COR-L47 (cell line): ENCODE data around the gene CHCHD1.
"Not testable (repeated sequence)": the region's sequence is repeated elsewhere in the genome, so short reads cannot be mapped to it uniquely, and the experiment has no call there.

Source experiments
- DNase-seq: peaks from one replicate; lab custom pipeline; 2025; lab: John Stamatoyannopoulos, UW

The CHCHD1 gene

DNA sequence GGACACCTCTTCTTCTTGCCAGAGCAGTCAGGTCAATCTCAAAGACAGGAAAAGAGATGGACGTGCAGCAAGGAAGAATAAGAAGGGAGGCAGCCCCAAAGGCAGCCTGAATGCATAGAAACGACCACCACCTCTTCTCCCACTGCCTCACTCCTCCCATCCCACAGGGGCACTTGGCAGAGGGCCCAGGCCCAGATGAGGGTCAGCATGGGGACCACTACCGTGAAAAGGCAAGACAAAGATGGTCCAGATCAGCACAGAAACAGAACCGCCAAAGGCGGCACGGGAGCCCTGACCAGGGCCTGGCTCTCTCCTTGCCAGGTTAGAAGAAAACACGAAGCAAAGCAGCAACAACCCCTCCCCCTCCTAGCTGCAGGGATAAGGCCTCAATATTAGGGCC lies 31.5 kb downstream of the CHCHD1 start:
- no peak for DNase-seq

DNA sequence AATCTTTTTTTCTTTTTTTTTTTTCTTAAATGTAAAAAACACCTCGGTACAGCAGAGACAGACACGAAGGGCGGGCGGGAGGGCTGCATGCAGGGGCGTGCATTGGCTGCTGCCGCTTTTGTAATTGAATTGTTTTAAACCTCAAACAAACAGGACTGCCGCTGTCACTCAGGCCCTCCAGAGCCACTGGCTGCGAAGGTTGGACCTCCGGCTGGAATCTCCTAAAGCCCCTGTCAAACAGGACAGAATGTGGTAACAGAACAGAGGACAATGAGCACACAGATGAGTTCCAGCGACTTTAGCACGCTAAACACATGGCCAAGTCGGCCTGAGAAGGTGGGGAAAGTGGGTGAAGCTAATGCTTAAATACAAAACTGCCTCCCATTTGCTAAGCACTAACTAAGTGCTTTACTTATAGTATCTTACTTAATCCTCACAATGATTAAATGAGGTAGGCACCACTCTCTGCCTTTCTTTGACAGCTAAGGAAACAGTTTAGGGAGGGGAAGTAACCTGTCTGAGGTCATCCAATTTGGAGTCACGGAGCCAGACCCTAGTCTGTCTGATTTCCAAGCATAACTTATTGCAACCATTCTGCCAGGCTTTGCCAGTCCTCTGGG lies 32.5 kb downstream of the CHCHD1 start:
- no peak for DNase-seq

GRCh38 chr10:73814896-73815718 lies 33.3 kb downstream of the CHCHD1 start:
- DNase-seq: no peak

DNA sequence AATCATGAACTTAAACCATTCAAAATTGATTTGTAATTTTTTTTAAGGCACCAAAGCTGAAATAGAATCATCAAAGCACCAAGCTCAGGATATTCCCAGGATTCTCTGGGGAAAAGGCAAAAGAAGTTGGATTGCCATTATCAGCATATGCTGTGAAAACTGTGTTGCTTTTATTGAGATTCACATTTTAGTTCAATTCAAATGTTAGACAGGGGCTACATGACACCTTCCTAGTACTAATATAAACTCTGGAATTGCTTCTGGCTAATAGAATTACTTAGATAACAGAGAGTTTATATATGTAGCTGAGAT lies 33.8 kb downstream of the CHCHD1 start:
- no peak for DNase-seq

- DNase-seq: no peak
Observed at GRCh38 chr10:73816917-73817729, 35.3 kb downstream of the CHCHD1 start.

- DNase-seq: no peak
Observed at GRCh38 chr10:73817826-73818225, 36.0 kb downstream of the CHCHD1 start.

- no peak for DNase-seq
Observed at GRCh38 chr10:73818402-73818801, 36.6 kb downstream of the CHCHD1 start.

- no peak for DNase-seq
Observed at GRCh38 chr10:73819081-73819480, 37.2 kb downstream of the CHCHD1 start.

GRCh38 chr10:73819513-73820093 lies 37.8 kb downstream of the CHCHD1 start:
- no peak for DNase-seq

DNA sequence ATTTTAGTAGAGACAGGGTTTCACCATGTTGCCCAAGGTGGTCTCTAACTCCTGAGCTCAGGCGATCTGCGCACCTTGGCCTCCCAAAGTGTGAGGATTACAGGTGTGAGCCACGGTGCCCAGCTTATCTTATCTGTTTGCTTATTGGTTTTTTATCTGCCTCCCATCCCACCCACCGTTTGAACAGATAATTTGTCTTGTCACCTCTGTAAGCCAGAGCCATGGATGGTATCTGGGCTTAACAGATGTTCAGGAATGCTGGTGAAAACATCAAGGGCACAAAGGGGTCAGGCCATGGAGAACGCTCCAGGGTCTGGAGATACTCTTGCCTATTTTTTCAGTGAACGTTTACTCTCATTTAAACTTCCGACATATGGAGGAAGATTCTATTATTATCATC lies 41.5 kb downstream of the CHCHD1 start:
- no peak for DNase-seq

- no peak for DNase-seq
Observed at GRCh38 chr10:73824146-73824725, 42.4 kb downstream of the CHCHD1 start.

DNA sequence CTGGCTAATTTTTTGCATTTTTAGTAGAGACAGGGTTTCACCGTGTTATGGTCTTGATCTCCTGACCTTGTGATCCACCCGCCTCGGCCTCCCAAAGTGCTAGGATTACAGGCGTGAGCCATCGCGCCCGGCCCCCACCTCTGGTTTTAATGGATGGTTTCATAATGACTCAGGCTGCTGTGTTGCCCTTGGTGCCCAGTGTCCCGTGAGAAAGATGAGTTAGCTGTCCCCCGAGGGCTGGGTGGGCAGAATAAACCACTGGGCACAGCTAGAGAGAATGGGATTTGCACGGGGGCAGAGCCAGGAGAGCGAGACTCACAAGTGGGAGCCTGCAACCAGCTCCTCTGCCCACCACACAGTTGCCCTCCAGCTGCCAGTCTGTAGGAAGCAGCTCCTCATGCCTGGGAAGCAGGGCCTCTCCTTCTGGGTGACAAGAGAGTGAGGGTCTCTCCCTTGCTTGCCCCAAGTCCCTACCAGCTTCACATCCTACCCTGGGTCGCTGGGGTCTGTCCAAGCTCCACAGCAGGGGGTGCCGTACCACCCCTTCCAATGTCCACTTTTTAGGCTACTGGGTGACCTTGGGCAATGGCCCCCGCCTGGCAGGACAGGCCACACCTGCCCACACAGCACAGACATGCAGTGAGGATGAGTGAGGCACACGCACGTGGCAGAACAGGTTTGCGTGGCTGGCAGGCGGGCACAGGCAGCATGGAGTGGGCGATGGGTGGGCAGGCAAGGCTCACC lies 45.7 kb downstream of the CHCHD1 start:
- no peak for DNase-seq

DNA sequence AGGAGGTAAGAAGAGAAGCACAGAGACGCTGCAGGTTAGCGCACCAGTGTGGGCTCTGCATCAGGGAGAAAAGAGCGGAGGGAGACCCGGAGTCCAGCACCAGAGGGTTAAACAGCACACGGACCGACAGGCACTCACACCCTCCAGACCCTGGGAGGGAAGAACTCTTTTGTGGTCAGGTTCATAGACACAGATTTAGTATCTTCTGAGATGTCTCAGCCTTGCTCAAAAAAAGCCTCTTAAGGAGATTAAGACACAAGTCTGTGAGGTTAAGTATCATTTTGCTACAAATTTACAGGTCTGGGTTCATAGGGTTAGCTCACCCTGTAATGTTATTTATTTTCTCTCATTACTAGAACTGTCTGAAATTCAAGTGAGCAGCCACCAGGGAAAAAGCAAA lies 46.3 kb downstream of the CHCHD1 start:
- no peak for DNase-seq

- DNase-seq: not testable (repeated sequence)
Observed at GRCh38 chr10:73829090-73829489, 47.2 kb downstream of the CHCHD1 start.
